HG03442 (cell line): ENCODE results near the gene MAML2.

Experiments
- ATAC-seq: cut with Tn5 transposase; IDR thresholded peaks from one replicate; pipeline ENCODE4 v1.9.1; 2021; ENCODE audit warnings: mild to moderate bottlenecking, moderate library complexity; ENCODE audit not compliant: unreplicated experiment

MAML2 gene

GRCh38 chr11:96082936-96083335 is 260.1 kb downstream of the MAML2 start:
- ATAC-seq: no peak

GRCh38 chr11:96082002-96082899 is 260.7 kb downstream of the MAML2 start:
- ATAC-seq: no peak

GRCh38 chr11:96081561-96081960 is 261.4 kb downstream of the MAML2 start:
- no peak for ATAC-seq

- ATAC-seq: no peak
These were observed 263.3 kb downstream of the MAML2 start for GRCh38 chr11:96079691-96080090.

GRCh38 chr11:96075532-96075959 is 267.4 kb downstream of the MAML2 start:
- ATAC-seq: peak; percentile 83

- peak; percentile 35 for ATAC-seq
These were observed 268.3 kb downstream of the MAML2 start for GRCh38 chr11:96074551-96075310.

- ATAC-seq: no peak
These were observed 269.5 kb downstream of the MAML2 start for GRCh38 chr11:96073536-96073935.

- no peak for ATAC-seq
These were observed 270.4 kb downstream of the MAML2 start for GRCh38 chr11:96072592-96072991.

- ATAC-seq: no peak
These were observed 272.5 kb downstream of the MAML2 start for GRCh38 chr11:96070453-96070852.

- no peak for ATAC-seq
These were observed 275.8 kb downstream of the MAML2 start for GRCh38 chr11:96067160-96067559.

GRCh38 chr11:96065379-96065778 is 277.6 kb downstream of the MAML2 start:
- ATAC-seq: no peak

- ATAC-seq: no peak
These were observed 279.1 kb downstream of the MAML2 start for GRCh38 chr11:96063886-96064285.

- no peak for ATAC-seq
These were observed 279.9 kb downstream of the MAML2 start for GRCh38 chr11:96063053-96063452.

GRCh38 chr11:96062134-96062533 is 280.9 kb downstream of the MAML2 start:
- no peak for ATAC-seq

GRCh38 chr11:96061730-96062129 is 281.3 kb downstream of the MAML2 start:
- no peak for ATAC-seq

- ATAC-seq: no peak
These were observed 281.9 kb downstream of the MAML2 start for GRCh38 chr11:96061069-96061468.

- no peak for ATAC-seq
These were observed 285.5 kb downstream of the MAML2 start for GRCh38 chr11:96057502-96057901.

GRCh38 chr11:96056576-96056975 is 286.4 kb downstream of the MAML2 start:
- ATAC-seq: no peak

- no peak for ATAC-seq
These were observed 287.1 kb downstream of the MAML2 start for GRCh38 chr11:96055706-96056387.

GRCh38 chr11:96054870-96055705 is 287.9 kb downstream of the MAML2 start:
- no peak for ATAC-seq
